ENCODE measurements around the gene MLLT6. TPM values are rescaled to one million over a fixed set of nuclear protein-coding genes. Genes with fewer than 3 reads are reported as not detected.

The MLLT6 gene
- total and polyA plus RNA-seq, 2 of the 13 experiments (the other 11 are each of a cell fraction or from before 2014, with no cell fraction given), result 50.7 to 69.5 TPM

- TF ChIP-seq ZNF740 (CRISPR knock-in tag; IDR thresholded peaks at IDR 0.05) (peak; percentile 45), ZNF691 (CRISPR knock-in tag; IDR thresholded peaks at IDR 0.05; ENCODE audit: borderline replicate concordance, low read depth) (no peak), ZNF431 (CRISPR knock-in tag; IDR thresholded peaks at IDR 0.05; ENCODE audit: borderline replicate concordance, low read depth) (peak; percentile 79; the same call in 1 of the 2 replicates), KLF11 (CRISPR knock-in tag; IDR thresholded peaks at IDR 0.05) (0 out of 2 replicates have a peak, but pooled peaks have one; percentile 12), ARNT (IDR thresholded peaks at IDR 0.05) (no peak), ZNF597 (CRISPR knock-in tag; IDR thresholded peaks at IDR 0.05) (no peak), TRIM24 (CRISPR knock-in tag; IDR thresholded peaks at IDR 0.05) (no peak), MXD4 (CRISPR knock-in tag; IDR thresholded peaks at IDR 0.05) (peak; percentile 66; the same call in 1 of the 2 replicates), ZNF615 (CRISPR knock-in tag; IDR thresholded peaks at IDR 0.05; ENCODE audit: borderline replicate concordance) (no peak), ZMAT3 (CRISPR knock-in tag; conservative IDR thresholded peaks at IDR 0.05) (no peak), ZNF562 (CRISPR knock-in tag; IDR thresholded peaks at IDR 0.05; ENCODE audit: borderline replicate concordance) (no peak), ZNF280B (CRISPR knock-in tag; IDR thresholded peaks at IDR 0.05; ENCODE audit: borderline replicate concordance) (no peak), ZNF569 (CRISPR knock-in tag; IDR thresholded peaks at IDR 0.05; ENCODE audit: borderline replicate concordance) (no peak; the same call in 1 of the 2 replicates), ZNF18 (CRISPR knock-in tag; IDR thresholded peaks at IDR 0.05; ENCODE audit: insufficient replicate concordance) (no peak), ZBTB38 (CRISPR knock-in tag; IDR thresholded peaks at IDR 0.05) (peak; percentile 81), TEAD3 (CRISPR knock-in tag; optimal IDR thresholded peaks at IDR 0.05; ENCODE audit: borderline replicate concordance) (peak; percentile 21), ZNF383 (CRISPR knock-in tag; IDR thresholded peaks at IDR 0.05; ENCODE audit: borderline replicate concordance) (no peak), KDM5A (IDR thresholded peaks at IDR 0.05; ENCODE audit: borderline replicate concordance, low read length) (no peak), ZNF75D (CRISPR knock-in tag; IDR thresholded peaks at IDR 0.05; ENCODE audit: borderline replicate concordance) (no peak), UBTF (CRISPR knock-in tag; IDR thresholded peaks at IDR 0.05) (peak; percentile 45; the same call in 1 of the 2 replicates)
These were observed 24.9 kb downstream of the MLLT6 start, which contains the start of gene CISD3 (continued) for GRCh38 chr17:38729886-38730525.

Data from HepG2 (cell line).